NCI-H1436 (cell line): ENCODE data around the gene MYH11.
"Not testable (repeated sequence)": the region's sequence is repeated elsewhere in the genome, so short reads cannot be mapped to it uniquely, and the experiment has no call there.

Experiments used
- DNase-seq: peaks from one replicate; lab custom pipeline; 2025; lab: John Stamatoyannopoulos, UW

Gene MYH11

GRCh38 chr16:15839204-15839603 is 17.6 kb downstream of the MYH11 start:
- DNase-seq: not testable (repeated sequence)

GRCh38 chr16:15837761-15838160 is 19.1 kb downstream of the MYH11 start:
- DNase-seq: no peak

- DNase-seq: no peak
Observed at GRCh38 chr16:15836965-15837611, 19.7 kb downstream of the MYH11 start.

- DNase-seq: no peak
Observed at GRCh38 chr16:15836074-15836473, 20.8 kb downstream of the MYH11 start.

GRCh38 chr16:15835136-15835878 is 21.5 kb downstream of the MYH11 start:
- no peak for DNase-seq

- no peak for DNase-seq
Observed at GRCh38 chr16:15834502-15834901, 22.3 kb downstream of the MYH11 start.

- no peak for DNase-seq
Observed at GRCh38 chr16:15833541-15833940, 23.3 kb downstream of the MYH11 start.

GRCh38 chr16:15832241-15832640 is 24.6 kb downstream of the MYH11 start:
- no peak for DNase-seq

- DNase-seq: no peak
Observed at GRCh38 chr16:15830832-15831451, 25.9 kb downstream of the MYH11 start.

- DNase-seq: no peak
Observed at GRCh38 chr16:15829460-15829859, 27.4 kb downstream of the MYH11 start.

GRCh38 chr16:15827709-15828343 is 29.0 kb downstream of the MYH11 start:
- no peak for DNase-seq

- no peak for DNase-seq
Observed at GRCh38 chr16:15827299-15827698, 29.5 kb downstream of the MYH11 start.

GRCh38 chr16:15825750-15826305 is 31.0 kb downstream of the MYH11 start:
- no peak for DNase-seq

GRCh38 chr16:15822957-15823356 is 33.9 kb downstream of the MYH11 start:
- no peak for DNase-seq

- no peak for DNase-seq
Observed at GRCh38 chr16:15820837-15821236, 36.0 kb downstream of the MYH11 start.

GRCh38 chr16:15819046-15819445 is 37.8 kb downstream of the MYH11 start:
- no peak for DNase-seq

GRCh38 chr16:15817446-15817845 is 39.4 kb downstream of the MYH11 start:
- no peak for DNase-seq

- no peak for DNase-seq
Observed at GRCh38 chr16:15816228-15816627, 40.6 kb downstream of the MYH11 start.

GRCh38 chr16:15812401-15812750 is 44.5 kb downstream of the MYH11 start:
- not testable (repeated sequence) for DNase-seq

- DNase-seq: no peak
Observed at GRCh38 chr16:15811481-15812400, 45.1 kb downstream of the MYH11 start.

- no peak for DNase-seq
Observed at GRCh38 chr16:15810949-15811348, 45.9 kb downstream of the MYH11 start.
